Epithelial cell of proximal tubule (primary cell): ENCODE results near the gene RLN1. TPM values are rescaled to one million over a fixed set of nuclear protein-coding genes. Genes with fewer than 3 reads are reported as not detected.
"Not testable (repeated sequence)": the region's sequence is repeated elsewhere in the genome, so short reads cannot be mapped to it uniquely, and the experiment has no call there.

Experiments
- DNase-seq: peaks from one replicate; pipeline ENCODE4 v3.0.0-alpha.2; 2011; ENCODE audit warnings: low read depth
- H3K4me3 ChIP-seq: 2 replicates; pipeline ENCODE4 v1.5.1; 2011; ENCODE audit warnings: low read depth, mild to moderate bottlenecking, low read length
- CTCF ChIP-seq: conservative IDR thresholded peaks from 2 replicates; pipeline ENCODE4 v1.5.1; 2012; ENCODE audit warnings: low read depth, mild to moderate bottlenecking, low read length
- total RNA-seq: library from RNA; depleted of rRNA; stranded (reverse); fragments of >200 nt; gene quantifications from 2 replicates; pipeline ENCODE4 v1.2.3, GENCODE V29; 2015

RLN1 gene
- total RNA-seq = 0.69 and 1.3 TPM in 2 replicates

- H3K4me3 ChIP-seq, DNase-seq: not testable (repeated sequence)
Measured at GRCh38 chr9:5338992-5339981, at the start of gene RLN1. Gene RLN1 (minus strand): TSS chr9:5339876. CDS start chr9:5339746, 130 bp downstream.

GRCh38 chr9:5389109-5389732, 49.5 kb upstream of the RLN1 start:
- TF ChIP-seq CTCF = no peak

GRCh38 chr9:5388026-5388819, 48.5 kb upstream of the RLN1 start:
- H3K4me3 ChIP-seq = no peak overlapping the region
- no peak for DNase-seq
- no peak for TF ChIP-seq CTCF

More at GRCh38 chr9:5389109-5389732, 49.5 kb upstream of the RLN1 start:
- no peak overlapping the region for H3K4me3 ChIP-seq
- peak; percentile 27 for DNase-seq

GRCh38 chr9:5384436-5384835, 44.8 kb upstream of the RLN1 start:
- TF ChIP-seq CTCF = no peak
- no peak overlapping the region for H3K4me3 ChIP-seq
- no peak for DNase-seq

- no peak overlapping the region for H3K4me3 ChIP-seq
- no peak for TF ChIP-seq CTCF
- DNase-seq = no peak
Measured at GRCh38 chr9:5382479-5382878, 42.8 kb upstream of the RLN1 start.

- DNase-seq = no peak
- no peak overlapping the region for H3K4me3 ChIP-seq
- no peak for TF ChIP-seq CTCF
Measured at GRCh38 chr9:5375790-5376477, 36.3 kb upstream of the RLN1 start.
